HCT116 (cell line): ENCODE measurements around the gene PIK3IP1. TPM values are rescaled to one million over a fixed set of nuclear protein-coding genes. Genes with fewer than 3 reads are reported as not detected.

Experiments
- ATAC-seq: fragments of 200-7000 bp; cut with Tn5 transposase; 2 replicates; pipeline ENCODE4 v1.9.1; 2020; ENCODE audit warnings: mild to moderate bottlenecking, moderate library complexity
- BruUV-seq: library from RNA; stranded (reverse); fragments of 400-500 nt; replicated peaks from 2 replicates; lab custom pipeline; 2021; lab: Mats Ljungman, UMichigan
- CTCF ChIA-PET: fragments of 300-600 bp; sonication (Branson Sonifier 250); formaldehyde crosslinking; loops from one replicate; lab custom pipeline; 2021; ENCODE audit warnings: antibody characterized with exemption; lab: Charles Lee
- POLR2A ChIA-PET: fragments of 300-600, 350-600 bp; sonication (Branson Sonifier 250); formaldehyde crosslinking; loops from one replicate; lab custom pipeline; 2021; ENCODE audit warnings: antibody characterized with exemption; lab: Charles Lee
- RAD21 ChIA-PET, 2 experiments: fragments of 300-600 bp; sonication (Branson Sonifier 250); formaldehyde crosslinking; loops; one replicate each; lab custom pipeline; 2023; ENCODE audit warnings: low total read pairs in 2 of 2; ENCODE audit not compliant: uncharacterized antibody in 2 of 2, unreplicated experiment in 2 of 2, low non-redundant PET in 1 of 2; lab: Charles Lee
- DNase-seq: peaks from one replicate; pipeline ENCODE4 v3.0.0-alpha.2; 2010; ENCODE audit warnings: low read depth, low spot score
- H2AFZ ChIP-seq: fragments of 200-600 bp; shearing (Covaris generic), sonication (generic); 2 replicates; pipeline ENCODE4 v1.6.1; 2017; ENCODE audit warnings: low read depth, mixed run types, mixed read lengths, antibody characterized with exemption, low read length; ENCODE audit not compliant: poor library complexity, severe bottlenecking
- H3K27ac ChIP-seq: 2 replicates; pipeline ENCODE4 v1.5.1; 2012; ENCODE audit warnings: low read depth, low read length
- H3K27me3 ChIP-seq: fragments of 200-600 bp; sonication (generic); 2 replicates; pipeline ENCODE4 v1.6.1; 2016; ENCODE audit warnings: mixed run types, low read length, mixed read lengths; ENCODE audit not compliant: insufficient read depth
- H3K36me3 ChIP-seq, 2 experiments: fragments of 200-500 bp in 1 of 2; fragments of 200-600 bp in 1 of 2; sonication (Bioruptor generic) in 1 of 2; sonication (generic) in 1 of 2; 2 replicates each; pipeline versions ENCODE4 v1.5.1 to v1.6.1; 2014 to 2016; ENCODE audit warnings: low read length in 2 of 2, inconsistent platforms in 1 of 2, mixed read lengths in 1 of 2, mixed run types in 1 of 2; ENCODE audit not compliant: insufficient read depth in 2 of 2, control insufficient read depth in 1 of 2
- H3K4me1 ChIP-seq, 2 experiments: fragments of 200-600 bp in 1 of 2; sonication (generic) in 1 of 2; 2 replicates each; pipeline versions ENCODE4 v1.5.1 to v1.6.1; 2012 to 2017; ENCODE audit warnings: low read length in 2 of 2, inconsistent platforms in 1 of 2, mild to moderate bottlenecking in 1 of 2, mixed read lengths in 1 of 2, mixed run types in 1 of 2, moderate library complexity in 1 of 2; ENCODE audit not compliant: insufficient read depth in 2 of 2, control insufficient read depth in 1 of 2
- H3K4me2 ChIP-seq: fragments of 200-600 bp; sonication (generic); 2 replicates; pipeline ENCODE4 v1.6.1; 2017; ENCODE audit warnings: mixed run types, low read length, mixed read lengths
- H3K4me3 ChIP-seq, 2 experiments: fragments of 200-600 bp in 1 of 2; sonication (generic) in 1 of 2; replicated peaks in 1 of 2; 2 replicates each; pipeline ENCODE4 v1.5.1; 2011 to 2016; ENCODE audit warnings: low read length in 2 of 2, control low read depth in 1 of 2, low read depth in 1 of 2, mild to moderate bottlenecking in 1 of 2, mixed read lengths in 1 of 2, mixed run types in 1 of 2
- H3K79me2 ChIP-seq: fragments of 200-600 bp; sonication (generic); 2 replicates; pipeline ENCODE4 v1.6.1; 2017; ENCODE audit warnings: mild to moderate bottlenecking, mixed run types, low read length, moderate library complexity, mixed read lengths; ENCODE audit not compliant: insufficient read depth
- H3K9ac ChIP-seq: fragments of 200-600 bp; sonication (generic); 2 replicates; pipeline ENCODE4 v1.6.1; 2016; ENCODE audit warnings: low read length, mixed read lengths
- H3K9me2 ChIP-seq: fragments of 200-600 bp; sonication (generic), shearing (Covaris generic); 2 replicates; pipeline ENCODE4 v1.6.1; 2017; ENCODE audit warnings: mixed run types, mild to moderate bottlenecking, moderate library complexity; ENCODE audit not compliant: insufficient read depth
- H3K9me3 ChIP-seq, 2 experiments: fragments of 200-500 bp in 1 of 2; fragments of 200-600 bp in 1 of 2; sonication (Bioruptor generic) in 1 of 2; sonication (generic) in 1 of 2; 2 replicates each; pipeline ENCODE4 v1.6.1; 2014 to 2017; ENCODE audit warnings: low read length in 2 of 2, mixed read lengths in 2 of 2, inconsistent platforms in 1 of 2, low read depth in 1 of 2, mild to moderate bottlenecking in 1 of 2, mixed run types in 1 of 2, moderate library complexity in 1 of 2; ENCODE audit not compliant: control insufficient read depth in 1 of 2, insufficient read depth in 1 of 2
- H4K20me1 ChIP-seq: fragments of 200-600 bp; sonication (generic), shearing (Covaris generic); 2 replicates; pipeline ENCODE4 v1.6.1; 2017; ENCODE audit warnings: mixed run types, mild to moderate bottlenecking, moderate library complexity; ENCODE audit not compliant: insufficient read depth
- CBX3 ChIP-seq: IDR thresholded peaks from 2 replicates; pipeline ENCODE4 v1.6.1; 2012; ENCODE audit warnings: low read depth
- CEBPB ChIP-seq: IDR thresholded peaks from 2 replicates; pipeline ENCODE4 v1.6.1; 2012; ENCODE audit warnings: low read depth
- CTCF ChIP-seq, 3 experiments: fragments of 200-600 bp in 1 of 3; sonication (generic) in 1 of 3; IDR thresholded peaks in 2 of 3; conservative IDR thresholded peaks in 1 of 3; 2 replicates each; pipeline ENCODE4 v1.5.1; 2012 to 2017; ENCODE audit warnings: low read depth in 2 of 3, low read length in 2 of 3, antibody characterized with exemption in 1 of 3, borderline replicate concordance in 1 of 3, control low read depth in 1 of 3, mild to moderate bottlenecking in 1 of 3, mixed read lengths in 1 of 3, mixed run types in 1 of 3, moderate library complexity in 1 of 3; ENCODE audit not compliant: insufficient read depth in 1 of 3
- EGR1 ChIP-seq: IDR thresholded peaks from 2 replicates; pipeline ENCODE4 v1.6.1; 2012; ENCODE audit warnings: low read depth
- ELF1 ChIP-seq: IDR thresholded peaks from 2 replicates; pipeline ENCODE4 v1.6.1; 2012; ENCODE audit warnings: low read depth, borderline replicate concordance
- EZH2 ChIP-seq: fragments of 200-600 bp; sonication (generic); IDR thresholded peaks from 2 replicates; pipeline ENCODE4 v1.6.1; 2017; ENCODE audit warnings: antibody characterized with exemption, mixed run types
- EZH2phosphoT487 ChIP-seq: fragments of 200-600 bp; IDR thresholded peaks from 2 replicates; pipeline ENCODE4 v1.6.1; 2018; ENCODE audit warnings: antibody characterized with exemption, borderline replicate concordance
- FOSL1 ChIP-seq: IDR thresholded peaks from 2 replicates; pipeline ENCODE4 v1.6.1; 2012; ENCODE audit warnings: low read depth
- JUND ChIP-seq: IDR thresholded peaks from 2 replicates; pipeline ENCODE4 v1.6.1; 2012
- POLR2A ChIP-seq: IDR thresholded peaks from 2 replicates; pipeline ENCODE4 v1.7.0; 2011; ENCODE audit warnings: borderline replicate concordance; ENCODE audit not compliant: insufficient read depth, insufficient read length; ENCODE audit errors: extremely low read depth
- POLR2AphosphoS5 ChIP-seq: IDR thresholded peaks from 2 replicates; pipeline ENCODE4 v1.6.1; 2011; ENCODE audit warnings: mild to moderate bottlenecking, low read depth, low read length, moderate library complexity
- RAD21 ChIP-seq: IDR thresholded peaks from 2 replicates; pipeline ENCODE4 v1.6.1; 2012; ENCODE audit warnings: low read depth, mild to moderate bottlenecking
- SIN3A ChIP-seq: IDR thresholded peaks from 2 replicates; pipeline ENCODE4 v1.6.1; 2012; ENCODE audit warnings: low read depth
- SP1 ChIP-seq: IDR thresholded peaks from 2 replicates; pipeline ENCODE4 v1.6.1; 2012; ENCODE audit warnings: low read depth
- SRF ChIP-seq: IDR thresholded peaks from 2 replicates; pipeline ENCODE4 v1.6.1; 2012; ENCODE audit warnings: low read depth
- TCF7L2 ChIP-seq: IDR thresholded peaks from 2 replicates; pipeline ENCODE4 v1.7.0; 2011; ENCODE audit warnings: borderline replicate concordance, inconsistent platforms; ENCODE audit not compliant: insufficient read depth, insufficient read length; ENCODE audit errors: extremely low read depth
- YY1 ChIP-seq: IDR thresholded peaks from 2 replicates; pipeline ENCODE4 v1.6.1; 2011; ENCODE audit warnings: low read length, low read depth, moderate library complexity, mild to moderate bottlenecking; ENCODE audit not compliant: insufficient replicate concordance; ENCODE audit errors: extremely low read depth
- ZFX ChIP-seq: fragments of 450-650 bp; IDR thresholded peaks from 2 replicates; pipeline ENCODE4 v1.6.1; 2017
- ZNF274 ChIP-seq: fragments of 200-500 bp; sonication (Bioruptor generic); IDR thresholded peaks from 2 replicates; pipeline ENCODE4 v1.6.1; 2014; ENCODE audit warnings: mild to moderate bottlenecking, low read depth, low read length, inconsistent platforms
- intact Hi-C: fragments of 100-400 bp; cut with micrococcal nuclease; formaldehyde crosslinking; loops from 2 replicates; pipeline ENCODE4 v1.10.0; 2022
- total RNA-seq: library from RNA; stranded (reverse); gene quantifications from one replicate; pipeline ENCODE4 v1.2.1, GENCODE V29; 2021; ENCODE audit not compliant: unreplicated experiment
- TF ChIP-seq, protein P1 (sequence below): IDR thresholded peaks from 2 replicates; pipeline ENCODE4 v1.6.1; 2012; ENCODE audit warnings: low read depth
- TF ChIP-seq, protein P2 (sequence below): IDR thresholded peaks from 2 replicates; pipeline ENCODE4 v1.6.1; 2012
- TF ChIP-seq, protein P3 (sequence below): IDR thresholded peaks from 2 replicates; pipeline ENCODE4 v1.6.1; 2012

Gene PIK3IP1
- total RNA-seq, 1 experiment from 2014 or later: 1.6 TPM

DNA sequence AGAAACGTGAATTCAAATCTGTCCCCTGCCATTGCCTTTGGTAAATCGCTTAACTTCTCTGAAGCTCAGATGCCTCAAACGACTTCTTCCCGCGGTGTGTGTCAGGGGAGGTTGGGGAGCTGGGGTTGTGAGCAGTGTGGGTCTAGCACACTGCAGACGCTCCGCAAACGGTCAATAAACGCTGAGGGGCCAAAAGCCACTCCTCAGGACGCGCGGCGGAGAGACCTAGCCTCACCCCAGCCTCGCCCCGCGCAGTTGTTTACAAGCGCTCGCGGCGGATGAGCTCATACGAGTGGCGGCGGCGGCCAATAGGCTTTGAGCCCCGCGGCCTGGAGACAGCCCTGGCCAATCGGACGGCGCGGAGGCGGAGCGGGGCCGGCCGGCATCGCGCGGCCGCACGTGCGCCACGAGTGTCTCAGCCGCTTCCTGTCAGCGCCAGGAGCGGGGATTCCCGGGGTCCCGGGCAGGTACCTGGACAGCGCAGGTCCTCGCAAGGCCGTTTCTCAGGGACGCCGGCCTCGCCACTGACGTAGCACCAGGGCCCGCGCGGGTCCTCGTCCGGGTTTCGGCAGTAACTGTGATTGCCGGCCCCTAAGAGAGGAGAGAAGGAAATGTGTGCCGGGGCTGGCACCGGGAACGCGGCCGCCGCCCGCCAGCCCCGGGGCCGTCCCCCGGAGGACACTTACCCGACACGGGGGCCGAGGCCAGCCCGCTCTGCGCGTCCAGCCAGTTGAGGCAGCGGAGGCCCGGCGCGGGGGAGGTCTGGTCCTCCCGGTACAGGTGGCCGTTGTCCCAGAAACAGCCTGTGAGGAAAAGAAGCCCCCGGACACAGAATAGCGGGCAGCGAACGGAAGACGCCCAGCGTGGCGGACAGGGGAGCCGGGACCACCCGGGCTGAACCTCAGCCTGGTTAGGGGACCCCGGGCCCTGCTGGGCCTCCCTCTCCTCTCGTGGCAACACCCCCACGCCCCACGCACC lies 1.5 kb downstream of the PIK3IP1 start:
- Histone ChIP-seq H3K4me1 (peaks cover 26 to 36% of the 10 kb centered on the region in 2 experiments), H2AFZ (no peak overlapping the region), H3K4me2 (peak overlapping the region; percentile 83), H3K36me3 (no peaks in the 10 kb centered on the region), H3K9me2 (no peaks in the 10 kb centered on the region), H3K79me2 (no peaks in the 10 kb centered on the region), H4K20me1 (no peaks in the 10 kb centered on the region), H3K27ac (peak overlapping the region; percentile 43; the same call in 1 of the 2 replicates), H3K9ac (peak overlapping the region; percentile 37), H3K9me3 (no peaks in the 10 kb centered on the region), H3K27me3 (no peaks in the 10 kb centered on the region), H3K4me3 (peak overlapping the region; percentile 30 to 46)
- DNase-seq (peak; percentile 61), ATAC-seq (peak; percentile 98)
- BruUV-seq: no TSS peak
- ChIA-PET CTCF (interaction anchor here (1.0 to 1.4 kb wide), 2 partner anchors 18 to 23 kb away, joined by 7 to 9 read pairs; no protein-coding TSS in a partner anchor), RAD21 (no interaction called here), POLR2A (no interaction called here)
- intact Hi-C loops: no loop called here
- TF ChIP-seq POLR2AphosphoS5 (peak; percentile 35; the same call in 1 of the 2 replicates), CEBPB (no peak), SP1 (peak; percentile 77), FOSL1 (no peak), CTCF (IDR thresholded peaks at IDR 0.05 in 2 of 3, conservative IDR thresholded peaks at IDR 0.05 in 1 of 3; ENCODE audit: borderline replicate concordance in 1 of 3, insufficient read depth in 1 of 3, low read depth in 2 of 3, low read length in 2 of 3) (no peak), JUND (no peak), YY1 (no peak), SIN3A (peak; percentile 28; the same call in 1 of the 2 replicates), POLR2A (no peak), ELF1 (no peak), CBX3 (no peak), ZNF274 (no peak), TCF7L2 (no peak), RAD21 (no peak), SRF (no peak), EGR1 (peak; percentile 57), ZFX (no peak), EZH2 (no peak), EZH2phosphoT487 (no peak)
- TF ChIP-seq, protein P1, sequence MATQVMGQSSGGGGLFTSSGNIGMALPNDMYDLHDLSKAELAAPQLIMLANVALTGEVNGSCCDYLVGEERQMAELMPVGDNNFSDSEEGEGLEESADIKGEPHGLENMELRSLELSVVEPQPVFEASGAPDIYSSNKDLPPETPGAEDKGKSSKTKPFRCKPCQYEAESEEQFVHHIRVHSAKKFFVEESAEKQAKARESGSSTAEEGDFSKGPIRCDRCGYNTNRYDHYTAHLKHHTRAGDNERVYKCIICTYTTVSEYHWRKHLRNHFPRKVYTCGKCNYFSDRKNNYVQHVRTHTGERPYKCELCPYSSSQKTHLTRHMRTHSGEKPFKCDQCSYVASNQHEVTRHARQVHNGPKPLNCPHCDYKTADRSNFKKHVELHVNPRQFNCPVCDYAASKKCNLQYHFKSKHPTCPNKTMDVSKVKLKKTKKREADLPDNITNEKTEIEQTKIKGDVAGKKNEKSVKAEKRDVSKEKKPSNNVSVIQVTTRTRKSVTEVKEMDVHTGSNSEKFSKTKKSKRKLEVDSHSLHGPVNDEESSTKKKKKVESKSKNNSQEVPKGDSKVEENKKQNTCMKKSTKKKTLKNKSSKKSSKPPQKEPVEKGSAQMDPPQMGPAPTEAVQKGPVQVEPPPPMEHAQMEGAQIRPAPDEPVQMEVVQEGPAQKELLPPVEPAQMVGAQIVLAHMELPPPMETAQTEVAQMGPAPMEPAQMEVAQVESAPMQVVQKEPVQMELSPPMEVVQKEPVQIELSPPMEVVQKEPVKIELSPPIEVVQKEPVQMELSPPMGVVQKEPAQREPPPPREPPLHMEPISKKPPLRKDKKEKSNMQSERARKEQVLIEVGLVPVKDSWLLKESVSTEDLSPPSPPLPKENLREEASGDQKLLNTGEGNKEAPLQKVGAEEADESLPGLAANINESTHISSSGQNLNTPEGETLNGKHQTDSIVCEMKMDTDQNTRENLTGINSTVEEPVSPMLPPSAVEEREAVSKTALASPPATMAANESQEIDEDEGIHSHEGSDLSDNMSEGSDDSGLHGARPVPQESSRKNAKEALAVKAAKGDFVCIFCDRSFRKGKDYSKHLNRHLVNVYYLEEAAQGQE: no peak
- TF ChIP-seq, protein P2, sequence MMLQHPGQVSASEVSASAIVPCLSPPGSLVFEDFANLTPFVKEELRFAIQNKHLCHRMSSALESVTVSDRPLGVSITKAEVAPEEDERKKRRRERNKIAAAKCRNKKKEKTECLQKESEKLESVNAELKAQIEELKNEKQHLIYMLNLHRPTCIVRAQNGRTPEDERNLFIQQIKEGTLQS: no peak
- TF ChIP-seq, protein P3, sequence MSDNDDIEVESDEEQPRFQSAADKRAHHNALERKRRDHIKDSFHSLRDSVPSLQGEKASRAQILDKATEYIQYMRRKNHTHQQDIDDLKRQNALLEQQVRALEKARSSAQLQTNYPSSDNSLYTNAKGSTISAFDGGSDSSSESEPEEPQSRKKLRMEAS: peak; percentile 98
